ENCODE measurements around the gene MPP1. TPM values are rescaled to one million over a fixed set of nuclear protein-coding genes. Genes with fewer than 3 reads are reported as not detected.

Gene MPP1
- total RNA-seq, 2 experiments from 2014 or later = 1.2 to 3.5 TPM

DNA sequence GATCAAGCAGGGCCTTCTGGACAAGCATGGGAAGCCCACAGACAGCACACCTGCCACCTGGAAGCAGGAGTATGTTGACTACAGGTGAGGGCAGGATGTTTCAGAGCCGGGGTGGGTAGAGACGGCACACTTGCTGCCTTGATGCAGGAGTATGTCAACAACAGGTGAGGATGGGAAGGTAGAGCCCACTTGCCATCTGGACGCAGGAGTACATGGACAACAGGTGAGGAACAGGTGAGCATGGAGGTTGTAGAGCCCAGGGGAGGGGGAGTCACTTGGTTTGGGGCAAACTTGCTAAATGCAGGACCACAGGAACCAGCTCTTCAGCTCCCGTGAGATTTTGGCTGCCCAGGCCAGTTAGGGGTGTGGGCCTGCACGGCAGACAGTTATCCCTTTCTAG lies 30.7 kb downstream of the MPP1 start:
- no peak for DNase-seq (ENCODE audit: low spot score)
- ChIA-PET CTCF (ENCODE audit: unreplicated experiment) (no interaction called here), POLR2A (no interaction called here)
- H2AFZ ChIP-seq (ENCODE audit: low read length) = no peak overlapping the region
- intact Hi-C loops (cut with micrococcal nuclease; ENCODE audit: unreplicated experiment) = no loop called here
- peaks cover 82% of the 10 kb centered on the region for H3K36me3 ChIP-seq (ENCODE audit: insufficient read depth, low read length)
- H4K20me1 ChIP-seq (ENCODE audit: insufficient read depth, low read length) = no peaks in the 10 kb centered on the region
- H3K9me2 ChIP-seq (ENCODE audit: insufficient read depth, low read length) = no peaks in the 10 kb centered on the region
- no peak overlapping the region for H3K4me3 ChIP-seq (ENCODE audit: low read depth, low read length, poor library complexity, severe bottlenecking)
- no peaks in the 10 kb centered on the region for H3K79me2 ChIP-seq (ENCODE audit: insufficient read depth, low read depth, low read length)
- no TSS peak for BruUV-seq (replicated peaks)
- no peaks in the 10 kb centered on the region for H3K9me3 ChIP-seq (ENCODE audit: low read length)
- H3K27ac ChIP-seq (ENCODE audit: low read depth, low read length, poor library complexity, severe bottlenecking) = no peak overlapping the region
- TF ChIP-seq EZH2phosphoT487 (IDR thresholded peaks at IDR 0.05; ENCODE audit: borderline replicate concordance, low read depth, low read length) = no peak
- TF ChIP-seq, protein P1, sequence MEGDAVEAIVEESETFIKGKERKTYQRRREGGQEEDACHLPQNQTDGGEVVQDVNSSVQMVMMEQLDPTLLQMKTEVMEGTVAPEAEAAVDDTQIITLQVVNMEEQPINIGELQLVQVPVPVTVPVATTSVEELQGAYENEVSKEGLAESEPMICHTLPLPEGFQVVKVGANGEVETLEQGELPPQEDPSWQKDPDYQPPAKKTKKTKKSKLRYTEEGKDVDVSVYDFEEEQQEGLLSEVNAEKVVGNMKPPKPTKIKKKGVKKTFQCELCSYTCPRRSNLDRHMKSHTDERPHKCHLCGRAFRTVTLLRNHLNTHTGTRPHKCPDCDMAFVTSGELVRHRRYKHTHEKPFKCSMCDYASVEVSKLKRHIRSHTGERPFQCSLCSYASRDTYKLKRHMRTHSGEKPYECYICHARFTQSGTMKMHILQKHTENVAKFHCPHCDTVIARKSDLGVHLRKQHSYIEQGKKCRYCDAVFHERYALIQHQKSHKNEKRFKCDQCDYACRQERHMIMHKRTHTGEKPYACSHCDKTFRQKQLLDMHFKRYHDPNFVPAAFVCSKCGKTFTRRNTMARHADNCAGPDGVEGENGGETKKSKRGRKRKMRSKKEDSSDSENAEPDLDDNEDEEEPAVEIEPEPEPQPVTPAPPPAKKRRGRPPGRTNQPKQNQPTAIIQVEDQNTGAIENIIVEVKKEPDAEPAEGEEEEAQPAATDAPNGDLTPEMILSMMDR (conservative IDR thresholded peaks at IDR 0.05; ENCODE audit: low read length) = no peak
- H3K4me2 ChIP-seq (ENCODE audit: low read length) = no peak overlapping the region
- H3K4me1 ChIP-seq (ENCODE audit: insufficient read depth, low read length, poor library complexity, severe bottlenecking) = no peaks in the 10 kb centered on the region

DNA sequence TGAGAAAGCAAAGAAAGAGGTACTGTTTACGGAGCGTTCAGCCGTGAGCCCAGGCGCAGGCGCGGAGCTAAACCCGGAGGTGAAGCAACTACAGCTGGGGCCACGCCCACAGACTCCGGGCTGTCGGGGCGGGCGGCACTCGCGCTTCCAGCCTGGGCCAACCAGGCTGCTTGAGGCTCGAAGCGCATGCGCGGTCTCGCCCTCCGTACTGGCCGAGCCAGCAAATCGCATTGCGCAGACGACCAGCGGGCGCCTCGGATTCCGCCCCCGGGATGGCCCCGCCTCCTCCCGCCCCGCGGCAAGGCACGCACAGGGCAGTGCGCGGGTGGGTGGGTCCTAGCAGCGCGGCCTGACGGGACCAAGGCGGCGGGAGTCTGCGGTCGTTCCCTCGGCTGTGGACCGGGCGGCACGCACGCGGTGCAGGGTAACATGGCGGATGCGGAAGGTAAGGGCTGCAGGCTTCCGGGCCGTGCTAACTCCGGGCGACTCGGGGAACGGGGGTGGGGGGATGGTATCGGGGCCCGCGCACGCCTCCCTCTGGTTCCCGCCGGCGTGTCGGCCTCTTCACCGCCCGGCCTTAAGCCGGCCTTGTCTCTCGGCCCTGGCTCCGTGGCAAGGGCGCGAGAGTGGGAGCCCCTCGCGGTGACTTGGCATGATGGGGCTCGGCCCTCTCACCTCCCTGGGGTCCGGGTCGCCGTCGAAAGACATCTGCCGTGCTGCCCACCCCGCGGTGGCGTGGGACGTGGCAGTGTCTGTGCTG lies 42.6 kb downstream of the MPP1 start, which contains the start of gene DKC1:
Gene DKC1, plus strand, starts transcription at position 328 of the 760 bp plus-strand sequence. Its CDS starts 102 bp downstream, at position 430.
- Histone ChIP-seq H3K4me1 (ENCODE audit: insufficient read depth, low read length, poor library complexity, severe bottlenecking) (peaks cover 18% of the 10 kb centered on the region), H3K79me2 (ENCODE audit: insufficient read depth, low read depth, low read length) (peaks cover 44% of the 10 kb centered on the region), H2AFZ (ENCODE audit: low read length) (peak within 1 kb of the TSS; percentile 70; the same call in 1 of the 2 replicates), H3K27ac (ENCODE audit: low read depth, low read length, poor library complexity, severe bottlenecking) (peak within 1 kb of the TSS; percentile 88), H3K9me2 (ENCODE audit: insufficient read depth, low read length) (no peaks in the 10 kb centered on the region), H3K4me2 (ENCODE audit: low read length) (peak within 1 kb of the TSS; percentile 77), H3K36me3 (ENCODE audit: insufficient read depth, low read length) (peaks cover 38% of the 10 kb centered on the region), H3K9me3 (ENCODE audit: low read length) (no peaks in the 10 kb centered on the region), H4K20me1 (ENCODE audit: insufficient read depth, low read length) (peaks cover 5% of the 10 kb centered on the region; the same call in 1 of the 2 replicates), H3K4me3 (ENCODE audit: low read depth, low read length, poor library complexity, severe bottlenecking) (peak within 1 kb of the TSS; percentile 100)
- POLR2A ChIA-PET = interaction anchor here (0.6 to 2.1 kb wide), 4 partner anchors 12 to 340 kb away, joined by 3 to 9 read pairs (median 4); partner anchors contain the start of gene GAB3
- DNase-seq (ENCODE audit: low spot score) = peak; percentile 96
- no TSS peak for BruUV-seq (replicated peaks)
- CTCF ChIA-PET (ENCODE audit: unreplicated experiment) = interaction anchor here (0.8 kb wide), 1 partner anchor 10 kb away, joined by 3 read pairs; no protein-coding TSS in a partner anchor
- intact Hi-C loops (cut with micrococcal nuclease; ENCODE audit: unreplicated experiment) = loop anchor here (5.0 kb wide), 2 partner anchors 265 to 790 kb away; partner anchors contain the start of genes FUNDC2, HCFC1 and TMEM187
- TF ChIP-seq, protein P1 (conservative IDR thresholded peaks at IDR 0.05; ENCODE audit: low read length) = no peak
- no peak for TF ChIP-seq EZH2phosphoT487 (IDR thresholded peaks at IDR 0.05; ENCODE audit: borderline replicate concordance, low read depth, low read length)
